ENCODE results near the gene MARCO. TPM values are rescaled to one million over a fixed set of nuclear protein-coding genes. Genes with fewer than 3 reads are reported as not detected.

MARCO gene
- total and polyA plus RNA-seq, 2 of the 8 experiments (the other 6 are each of a cell fraction or from before 2014, with no cell fraction given): not detected

- no peak for TF ChIP-seq USF2 (IDR thresholded peaks at IDR 0.05; ENCODE audit: low read length)
- TF ChIP-seq YY1 (IDR thresholded peaks at IDR 0.05; ENCODE audit: low read depth, low read length): no peak
- TF ChIP-seq SAP30 (IDR thresholded peaks at IDR 0.05; ENCODE audit: insufficient read depth, insufficient replicate concordance, low read length): no peak
Observed at GRCh38 chr2:119004602-119005001, 62.6 kb downstream of the MARCO start (continued).

All from H1 (cell line).